Pons (tissue), 1 donor: ENCODE results near the gene NACC2.

Experiments used
- DNase-seq: peaks from one replicate; pipeline ENCODE4 v3.0.0-alpha.2; 2016; ENCODE audit warnings: low spot score

The NACC2 gene

DNA sequence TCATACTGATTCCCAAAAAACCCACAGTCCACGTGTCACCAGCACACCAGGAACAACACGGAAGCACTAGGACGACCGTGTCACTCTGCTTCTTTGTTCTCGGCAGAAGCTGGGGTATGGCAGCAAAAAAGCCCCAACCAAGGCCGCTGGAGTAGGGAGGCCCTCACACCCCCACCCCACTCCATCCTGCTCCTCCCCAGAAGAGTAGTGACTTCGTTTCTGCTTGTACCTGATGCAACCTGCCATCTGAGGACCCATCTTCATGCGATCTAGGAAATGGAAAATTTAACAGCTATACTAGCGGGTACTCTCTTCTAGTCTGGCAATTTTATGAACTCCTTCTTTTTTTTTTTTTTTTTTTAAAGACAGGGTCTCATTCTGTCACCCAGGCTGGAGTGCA, 137.7 kb downstream of the NACC2 start:
- DNase-seq = no peak

DNA sequence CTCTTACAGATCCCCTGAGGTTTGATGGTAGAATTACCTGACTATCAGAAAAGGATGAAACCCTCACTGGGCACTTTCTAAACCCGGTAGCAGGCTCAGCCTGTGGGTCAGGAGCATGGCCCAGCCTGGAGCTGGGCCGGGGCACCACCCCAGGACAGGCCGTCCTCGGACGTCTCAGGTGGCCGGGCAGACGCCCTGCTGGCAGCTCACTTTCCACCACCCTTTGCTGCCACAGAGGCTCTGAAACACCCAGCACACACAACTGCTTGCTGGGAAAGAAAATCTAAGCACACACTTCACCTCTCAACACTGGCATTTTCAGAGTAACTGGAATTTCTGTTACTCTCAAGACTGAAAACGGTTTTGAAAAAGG, 138.3 kb downstream of the NACC2 start:
- DNase-seq = no peak
